PFSK-1 (cell line): Measurements from ENCODE around the gene FASN.
A peak's percentile ranks its signal among the peaks of the same experiment; 100 is the strongest.

Source experiments
- FOXP2 ChIP-seq: optimal IDR thresholded peaks from 2 replicates; pipeline ENCODE3; 2011; ENCODE audit warnings: borderline replicate concordance, control low read depth, inconsistent platforms; ENCODE audit not compliant: insufficient read depth; ENCODE audit errors: extremely low read length, extremely low read depth
- POLR2AphosphoS5 ChIP-seq: IDR thresholded peaks from 2 replicates; pipeline ENCODE4 v1.6.1; 2012; ENCODE audit warnings: low read depth, mild to moderate bottlenecking, control low read depth, low read length, moderate library complexity
- SIN3A ChIP-seq: IDR thresholded peaks from 2 replicates; pipeline ENCODE4 v1.6.1; 2012; ENCODE audit warnings: mild to moderate bottlenecking, low read length, moderate library complexity, borderline replicate concordance; ENCODE audit not compliant: insufficient read depth
- TAF1 ChIP-seq: IDR thresholded peaks from 2 replicates; pipeline ENCODE4 v1.6.1; 2012; ENCODE audit warnings: low read length, control low read depth, borderline replicate concordance; ENCODE audit not compliant: insufficient read depth
- TF ChIP-seq, protein P1 (sequence below), 2 experiments: IDR thresholded peaks; 2 replicates each; pipeline versions ENCODE4 v1.6.1 to v1.8.0; 2011 to 2012; ENCODE audit warnings: low read depth in 2 of 2, low read length in 2 of 2, control low read depth in 1 of 2, inconsistent platforms in 1 of 2, mild to moderate bottlenecking in 1 of 2, moderate library complexity in 1 of 2; ENCODE audit not compliant: insufficient read depth in 1 of 2

FASN gene

GRCh38 chr17:82112914-82113311 lies 14.9 kb upstream of the FASN start:
- TF ChIP-seq SIN3A (no peak), FOXP2 (no peak), POLR2AphosphoS5 (no peak), TAF1 (no peak)
- TF ChIP-seq, protein P1, sequence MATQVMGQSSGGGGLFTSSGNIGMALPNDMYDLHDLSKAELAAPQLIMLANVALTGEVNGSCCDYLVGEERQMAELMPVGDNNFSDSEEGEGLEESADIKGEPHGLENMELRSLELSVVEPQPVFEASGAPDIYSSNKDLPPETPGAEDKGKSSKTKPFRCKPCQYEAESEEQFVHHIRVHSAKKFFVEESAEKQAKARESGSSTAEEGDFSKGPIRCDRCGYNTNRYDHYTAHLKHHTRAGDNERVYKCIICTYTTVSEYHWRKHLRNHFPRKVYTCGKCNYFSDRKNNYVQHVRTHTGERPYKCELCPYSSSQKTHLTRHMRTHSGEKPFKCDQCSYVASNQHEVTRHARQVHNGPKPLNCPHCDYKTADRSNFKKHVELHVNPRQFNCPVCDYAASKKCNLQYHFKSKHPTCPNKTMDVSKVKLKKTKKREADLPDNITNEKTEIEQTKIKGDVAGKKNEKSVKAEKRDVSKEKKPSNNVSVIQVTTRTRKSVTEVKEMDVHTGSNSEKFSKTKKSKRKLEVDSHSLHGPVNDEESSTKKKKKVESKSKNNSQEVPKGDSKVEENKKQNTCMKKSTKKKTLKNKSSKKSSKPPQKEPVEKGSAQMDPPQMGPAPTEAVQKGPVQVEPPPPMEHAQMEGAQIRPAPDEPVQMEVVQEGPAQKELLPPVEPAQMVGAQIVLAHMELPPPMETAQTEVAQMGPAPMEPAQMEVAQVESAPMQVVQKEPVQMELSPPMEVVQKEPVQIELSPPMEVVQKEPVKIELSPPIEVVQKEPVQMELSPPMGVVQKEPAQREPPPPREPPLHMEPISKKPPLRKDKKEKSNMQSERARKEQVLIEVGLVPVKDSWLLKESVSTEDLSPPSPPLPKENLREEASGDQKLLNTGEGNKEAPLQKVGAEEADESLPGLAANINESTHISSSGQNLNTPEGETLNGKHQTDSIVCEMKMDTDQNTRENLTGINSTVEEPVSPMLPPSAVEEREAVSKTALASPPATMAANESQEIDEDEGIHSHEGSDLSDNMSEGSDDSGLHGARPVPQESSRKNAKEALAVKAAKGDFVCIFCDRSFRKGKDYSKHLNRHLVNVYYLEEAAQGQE (IDR thresholded peaks at IDR 0.05; ENCODE audit: insufficient read depth in 1 of 2, low read depth in 2 of 2, low read length in 2 of 2), result no peak

DNA sequence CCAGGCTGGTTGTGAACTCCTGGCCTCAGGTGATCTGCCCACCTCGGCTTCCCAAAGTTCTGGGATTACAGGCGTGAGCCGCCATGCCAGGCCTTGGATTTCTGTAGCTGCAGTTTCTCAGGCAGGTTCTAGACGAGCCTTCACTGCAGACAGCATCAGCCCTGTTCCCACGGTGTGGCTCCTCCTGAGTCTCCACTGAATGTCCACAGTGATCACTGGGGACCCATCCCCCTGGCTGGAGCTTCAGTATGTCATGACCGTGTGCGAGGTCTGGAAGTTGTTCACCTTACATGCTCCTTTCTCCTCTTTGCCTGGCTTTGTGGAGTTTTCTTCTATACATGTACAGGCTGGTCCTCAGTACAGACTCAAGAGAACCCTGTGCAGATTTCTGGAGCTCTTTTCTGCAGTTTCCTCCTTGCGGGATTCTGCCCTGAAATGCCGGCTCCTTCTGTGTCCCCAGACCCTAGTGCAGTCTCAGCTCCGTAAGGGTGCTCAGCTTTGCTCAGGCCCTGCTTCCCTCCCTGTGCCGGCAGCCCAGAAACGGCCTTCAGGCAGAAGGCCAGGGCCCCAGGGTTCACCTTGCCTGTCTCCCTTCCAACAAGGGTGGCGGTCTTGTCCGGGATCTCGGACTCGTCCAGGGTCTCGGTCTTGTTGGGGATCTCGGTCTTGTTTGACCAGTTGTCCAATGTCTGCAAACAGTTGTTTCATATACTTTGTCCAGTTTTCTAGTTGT lies 14.3 kb upstream of the FASN start:
- no peak for TF ChIP-seq POLR2AphosphoS5
- no peak for TF ChIP-seq TAF1
- no peak for TF ChIP-seq FOXP2
- no peak for TF ChIP-seq SIN3A
- TF ChIP-seq, protein P1 (IDR thresholded peaks at IDR 0.05; ENCODE audit: insufficient read depth in 1 of 2, low read depth in 2 of 2, low read length in 2 of 2), result no peak

- no peak for TF ChIP-seq POLR2AphosphoS5
- TF ChIP-seq FOXP2, result no peak
- TF ChIP-seq SIN3A, result no peak
- TF ChIP-seq TAF1, result no peak
- TF ChIP-seq, protein P1 (IDR thresholded peaks at IDR 0.05; ENCODE audit: insufficient read depth in 1 of 2, low read depth in 2 of 2, low read length in 2 of 2), result no peak
Observed at GRCh38 chr17:82110298-82110697, 12.3 kb upstream of the FASN start.

DNA sequence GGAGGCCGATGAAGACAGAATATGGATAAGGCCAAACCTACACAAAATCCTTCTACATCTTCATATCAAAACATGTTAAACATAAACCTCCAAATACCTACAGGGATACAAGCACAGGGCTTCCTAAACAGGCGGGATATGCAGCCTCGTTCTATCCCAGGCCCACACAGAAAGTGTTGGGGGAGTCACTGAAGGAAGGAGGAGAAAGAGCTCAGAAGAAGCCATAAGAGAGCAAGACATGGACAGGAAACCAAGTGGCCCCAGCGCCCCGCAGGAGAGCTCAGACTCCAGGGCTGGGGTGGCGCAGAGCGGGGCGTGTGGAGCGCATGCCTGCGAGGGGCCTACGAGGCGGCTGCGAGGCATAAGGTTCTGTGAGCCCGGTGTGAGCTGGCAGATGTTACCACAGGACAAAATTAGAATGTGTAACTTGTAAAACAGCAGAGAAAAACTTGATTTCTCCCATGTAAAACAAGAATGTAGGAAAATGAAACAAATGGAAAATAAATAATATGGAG lies 11.0 kb upstream of the FASN start:
- TF ChIP-seq POLR2AphosphoS5, result no peak
- no peak for TF ChIP-seq TAF1
- TF ChIP-seq, protein P1 (IDR thresholded peaks at IDR 0.05; ENCODE audit: insufficient read depth in 1 of 2, low read depth in 2 of 2, low read length in 2 of 2), result no peak
- TF ChIP-seq FOXP2, result no peak

DNA sequence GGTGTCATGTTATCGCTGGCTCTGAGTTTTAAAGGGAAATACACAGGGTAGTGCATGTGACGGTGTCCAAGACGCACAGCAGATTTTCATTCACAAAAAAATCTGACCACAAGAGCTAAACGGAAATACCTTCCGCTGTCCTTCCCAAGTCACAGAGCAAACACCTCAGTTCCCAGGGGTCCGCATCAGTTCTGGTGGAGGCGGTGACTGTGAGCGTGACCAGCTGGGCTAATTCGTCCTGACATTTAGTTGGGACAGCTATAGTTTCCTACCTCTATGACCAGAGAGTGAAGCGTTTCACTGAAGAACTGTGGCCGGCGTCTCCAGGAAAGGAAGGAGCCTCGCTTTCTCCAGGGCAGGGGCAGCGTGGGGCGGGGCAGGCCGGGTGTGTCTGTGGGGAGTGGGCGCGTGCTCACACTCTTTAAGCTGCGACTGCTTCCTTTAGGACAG lies 10.5 kb upstream of the FASN start:
- TF ChIP-seq TAF1 (no peak), SIN3A (peak; percentile 62; the same call in 1 of the 2 replicates), POLR2AphosphoS5 (peak; percentile 38; the same call in 1 of the 2 replicates)
